Prostate gland (tissue), 2 donors: ENCODE measurements around the gene BRSK2.

Experiments used
- CTCF ChIP-seq, 4 experiments: fragments of 200-600 bp in 2 of 4; fragments of 450-650 bp in 2 of 4; sonication (generic) in 2 of 4; IDR thresholded peaks; 1 replicate in 3 of 4; 2 replicates in 1 of 4; pipeline ENCODE4 v1.5.1; 2016 to 2019; ENCODE audit warnings: antibody characterized with exemption in 4 of 4, mild to moderate bottlenecking in 2 of 4, moderate library complexity in 2 of 4
- POLR2A ChIP-seq: fragments of 450-650 bp; IDR thresholded peaks from one replicate; pipeline ENCODE4 v1.6.1; 2016; ENCODE audit warnings: antibody characterized with exemption, mild to moderate bottlenecking

- TF ChIP-seq CTCF (IDR thresholded peaks at IDR 0.05) (no peak), POLR2A (no peak)
These were observed 22.0 kb upstream of the BRSK2 start for GRCh38 chr11:1367721-1368120.
